ENCODE data around the gene CYP46A1.

The CYP46A1 gene

GRCh38 chr14:99689266-99690236, 5.5 kb downstream of the CYP46A1 start:
- ATAC-seq: no peak

- ATAC-seq: no peak
Observed at GRCh38 chr14:99690636-99691035, 6.5 kb downstream of the CYP46A1 start.

GRCh38 chr14:99691111-99691885, 7.2 kb downstream of the CYP46A1 start:
- no peak for ATAC-seq

- ATAC-seq: no peak
Observed at GRCh38 chr14:99693918-99694317, 9.8 kb downstream of the CYP46A1 start.

GRCh38 chr14:99696929-99697328, 12.8 kb downstream of the CYP46A1 start:
- no peak for ATAC-seq

- no peak for ATAC-seq
Observed at GRCh38 chr14:99698236-99698635, 14.1 kb downstream of the CYP46A1 start.

GRCh38 chr14:99698642-99699041, 14.5 kb downstream of the CYP46A1 start:
- ATAC-seq: no peak

GRCh38 chr14:99699085-99699760, 15.1 kb downstream of the CYP46A1 start:
- ATAC-seq: no peak

- no peak for ATAC-seq
Observed at GRCh38 chr14:99699861-99700260, 15.8 kb downstream of the CYP46A1 start.

- no peak for ATAC-seq
Observed at GRCh38 chr14:99700379-99700778, 16.3 kb downstream of the CYP46A1 start.

GRCh38 chr14:99701260-99701659, 17.2 kb downstream of the CYP46A1 start:
- ATAC-seq: no peak

GRCh38 chr14:99702115-99702514, 18.0 kb downstream of the CYP46A1 start:
- ATAC-seq: no peak

- ATAC-seq: no peak
Observed at GRCh38 chr14:99703381-99703780, 19.3 kb downstream of the CYP46A1 start.

GRCh38 chr14:99704037-99704436, 19.9 kb downstream of the CYP46A1 start:
- no peak for ATAC-seq

GRCh38 chr14:99706107-99706900, 22.2 kb downstream of the CYP46A1 start:
- ATAC-seq: no peak

- no peak for ATAC-seq
Observed at GRCh38 chr14:99707420-99707819, 23.3 kb downstream of the CYP46A1 start.

- no peak for ATAC-seq
Observed at GRCh38 chr14:99707921-99708320, 23.8 kb downstream of the CYP46A1 start.

- no peak for ATAC-seq
Observed at GRCh38 chr14:99708449-99708848, 24.4 kb downstream of the CYP46A1 start.

- no peak for ATAC-seq
Observed at GRCh38 chr14:99713972-99714371, 29.9 kb downstream of the CYP46A1 start.

GRCh38 chr14:99715266-99716000, 31.3 kb downstream of the CYP46A1 start:
- ATAC-seq: no peak

- no peak for ATAC-seq
Observed at GRCh38 chr14:99716091-99716849, 32.2 kb downstream of the CYP46A1 start.
